Activated naive CD8-positive, alpha-beta T cell treated with anti-CD3 and anti-CD28 coated beads for 36 hours (primary cell): Measurements from ENCODE around the gene DYSF. TPM values are rescaled to one million over a fixed set of nuclear protein-coding genes. Genes with fewer than 3 reads are reported as not detected.

ENCODE experiments used
- DNase-seq: peaks from one replicate; pipeline ENCODE4 v3.0.0; 2021
- H3K27ac Mint-ChIP-seq: one replicate; pipeline ENCODE4 v1.8.0; 2022; ENCODE audit warnings: mild to moderate bottlenecking, moderate library complexity, mixed read lengths
- H3K27me3 Mint-ChIP-seq: one replicate; pipeline ENCODE4 v1.8.0; 2022; ENCODE audit warnings: mild to moderate bottlenecking, mixed read lengths
- H3K36me3 Mint-ChIP-seq: one replicate; pipeline ENCODE4 v1.8.0; 2021; ENCODE audit warnings: mild to moderate bottlenecking, mixed read lengths
- H3K4me1 Mint-ChIP-seq: one replicate; pipeline ENCODE4 v1.8.0; 2021; ENCODE audit warnings: mixed read lengths
- H3K4me3 Mint-ChIP-seq: one replicate; pipeline ENCODE4 v1.8.0; 2022; ENCODE audit warnings: mild to moderate bottlenecking, moderate library complexity, mixed read lengths
- H3K9me3 Mint-ChIP-seq: one replicate; pipeline ENCODE4 v1.8.0; 2022; ENCODE audit warnings: mixed read lengths
- total RNA-seq, 2 experiments: library from RNA; stranded (reverse); gene quantifications; one replicate each; pipeline ENCODE4 v1.2.3, GENCODE V29; 2021

The DYSF gene
- total RNA-seq, 2 experiments from 2014 or later = 4.3 to 5.5 TPM

- Mint-ChIP-seq H3K4me3 (no peak overlapping the region), H3K27ac (no peak overlapping the region), H3K27me3 (no peaks in the 10 kb centered on the region), H3K9me3 (no peaks in the 10 kb centered on the region), H3K36me3 (no peaks in the 10 kb centered on the region), H3K4me1 (no peaks in the 10 kb centered on the region)
- DNase-seq = no peak
These were observed 232.7 kb downstream of the DYSF start for GRCh38 chr2:71685941-71686611.

- Mint-ChIP-seq H3K9me3 (no peaks in the 10 kb centered on the region), H3K36me3 (no peaks in the 10 kb centered on the region), H3K4me1 (no peaks in the 10 kb centered on the region), H3K27ac (no peak overlapping the region), H3K27me3 (peaks cover 4% of the 10 kb centered on the region), H3K4me3 (no peak overlapping the region)
- no peak for DNase-seq
These were observed 233.4 kb downstream of the DYSF start for GRCh38 chr2:71686781-71687180.

GRCh38 chr2:71687412-71687811 is 234.1 kb downstream of the DYSF start:
- no peak overlapping the region for H3K4me3 Mint-ChIP-seq
- peaks cover 10% of the 10 kb centered on the region for H3K27me3 Mint-ChIP-seq
- no peaks in the 10 kb centered on the region for H3K9me3 Mint-ChIP-seq
- no peak for DNase-seq
- no peaks in the 10 kb centered on the region for H3K36me3 Mint-ChIP-seq
- no peak overlapping the region for H3K27ac Mint-ChIP-seq
- H3K4me1 Mint-ChIP-seq = no peaks in the 10 kb centered on the region

GRCh38 chr2:71688530-71688929 is 235.2 kb downstream of the DYSF start:
- DNase-seq = no peak
- H3K9me3 Mint-ChIP-seq = no peaks in the 10 kb centered on the region
- H3K4me1 Mint-ChIP-seq = no peaks in the 10 kb centered on the region
- H3K27me3 Mint-ChIP-seq = peaks cover 18% of the 10 kb centered on the region
- no peaks in the 10 kb centered on the region for H3K36me3 Mint-ChIP-seq
- H3K4me3 Mint-ChIP-seq = no peak overlapping the region
- no peak overlapping the region for H3K27ac Mint-ChIP-seq

- Mint-ChIP-seq H3K4me3 (no peak overlapping the region), H3K27me3 (peaks cover 18% of the 10 kb centered on the region), H3K36me3 (no peaks in the 10 kb centered on the region), H3K4me1 (no peaks in the 10 kb centered on the region), H3K9me3 (no peaks in the 10 kb centered on the region), H3K27ac (no peak overlapping the region)
- DNase-seq = no peak
These were observed 236.0 kb downstream of the DYSF start for GRCh38 chr2:71689393-71689792.

GRCh38 chr2:71689968-71690834 is 236.8 kb downstream of the DYSF start:
- H3K9me3 Mint-ChIP-seq = no peaks in the 10 kb centered on the region
- H3K27me3 Mint-ChIP-seq = peaks cover 21% of the 10 kb centered on the region
- no peak overlapping the region for H3K27ac Mint-ChIP-seq
- DNase-seq = no peak
- H3K36me3 Mint-ChIP-seq = no peaks in the 10 kb centered on the region
- no peak overlapping the region for H3K4me3 Mint-ChIP-seq
- no peaks in the 10 kb centered on the region for H3K4me1 Mint-ChIP-seq

- no peaks in the 10 kb centered on the region for H3K4me1 Mint-ChIP-seq
- H3K9me3 Mint-ChIP-seq = no peaks in the 10 kb centered on the region
- H3K27ac Mint-ChIP-seq = no peak overlapping the region
- peaks cover 21% of the 10 kb centered on the region for H3K27me3 Mint-ChIP-seq
- no peak for DNase-seq
- H3K36me3 Mint-ChIP-seq = no peaks in the 10 kb centered on the region
- H3K4me3 Mint-ChIP-seq = no peak overlapping the region
These were observed 237.6 kb downstream of the DYSF start for GRCh38 chr2:71690876-71691475.

GRCh38 chr2:71691747-71692441 is 238.5 kb downstream of the DYSF start:
- no peaks in the 10 kb centered on the region for H3K36me3 Mint-ChIP-seq
- H3K9me3 Mint-ChIP-seq = no peaks in the 10 kb centered on the region
- no peak overlapping the region for H3K4me3 Mint-ChIP-seq
- no peaks in the 10 kb centered on the region for H3K4me1 Mint-ChIP-seq
- no peak for DNase-seq
- no peak overlapping the region for H3K27ac Mint-ChIP-seq
- peaks cover 21% of the 10 kb centered on the region for H3K27me3 Mint-ChIP-seq

GRCh38 chr2:71692621-71693277 is 239.4 kb downstream of the DYSF start:
- no peak for DNase-seq
- Mint-ChIP-seq H3K9me3 (no peaks in the 10 kb centered on the region), H3K27ac (no peak overlapping the region), H3K36me3 (no peaks in the 10 kb centered on the region), H3K27me3 (peaks cover 21% of the 10 kb centered on the region), H3K4me3 (no peak overlapping the region), H3K4me1 (no peaks in the 10 kb centered on the region)

- Mint-ChIP-seq H3K4me1 (no peaks in the 10 kb centered on the region), H3K27ac (no peak overlapping the region), H3K4me3 (no peak overlapping the region), H3K9me3 (no peaks in the 10 kb centered on the region), H3K36me3 (no peaks in the 10 kb centered on the region), H3K27me3 (peaks cover 21% of the 10 kb centered on the region)
- DNase-seq = no peak
These were observed 240.2 kb downstream of the DYSF start for GRCh38 chr2:71693286-71694270.

GRCh38 chr2:71694501-71695234 is 241.3 kb downstream of the DYSF start:
- Mint-ChIP-seq H3K9me3 (no peaks in the 10 kb centered on the region), H3K27ac (no peak overlapping the region), H3K4me3 (no peak overlapping the region), H3K27me3 (peaks cover 21% of the 10 kb centered on the region), H3K36me3 (no peaks in the 10 kb centered on the region), H3K4me1 (no peaks in the 10 kb centered on the region)
- no peak for DNase-seq

- Mint-ChIP-seq H3K4me3 (no peak overlapping the region), H3K4me1 (no peaks in the 10 kb centered on the region), H3K27me3 (peaks cover 21% of the 10 kb centered on the region), H3K9me3 (no peaks in the 10 kb centered on the region), H3K27ac (no peak overlapping the region), H3K36me3 (no peaks in the 10 kb centered on the region)
- no peak for DNase-seq
These were observed 242.1 kb downstream of the DYSF start for GRCh38 chr2:71695235-71696120.
